Right ventricle myocardium superior (tissue), 1 donor: ENCODE measurements around the gene CCM2L. TPM values are rescaled to one million over a fixed set of nuclear protein-coding genes. Genes with fewer than 3 reads are reported as not detected.
A peak's percentile ranks its signal among the peaks of the same experiment; 100 is the strongest.
"Not testable (repeated sequence)": the region's sequence is repeated elsewhere in the genome, so short reads cannot be mapped to it uniquely, and the experiment has no call there.

Experiments
- ATAC-seq: fragments of 200-7000 bp; cut with Tn5 transposase; one replicate; pipeline ENCODE4 v1.9.1; 2020; ENCODE audit warnings: mild to moderate bottlenecking; ENCODE audit not compliant: poor library complexity
- DNase-seq: peaks from one replicate; pipeline ENCODE4 v3.0.0-alpha.2; 2020
- intact Hi-C: fragments of 100-400 bp; cut with DNase I; formaldehyde crosslinking; loops from one replicate; pipeline ENCODE4 v1.11.2; 2022
- total RNA-seq: library from RNA; stranded (reverse); fragmentation: NEBNext Ultra II Directional; extraction: Animal tissue kit (Norgen Biotek cat#: 25700); gene quantifications from one replicate; pipeline ENCODE4 v1.2.1, GENCODE V29; 2021
- donor health status: DM: no; HTN: yes; CAD: no; lungs with severe emphysema.

Gene CCM2L
- total RNA-seq, 1 donor from 2014 or later: 8.5 TPM

DNA sequence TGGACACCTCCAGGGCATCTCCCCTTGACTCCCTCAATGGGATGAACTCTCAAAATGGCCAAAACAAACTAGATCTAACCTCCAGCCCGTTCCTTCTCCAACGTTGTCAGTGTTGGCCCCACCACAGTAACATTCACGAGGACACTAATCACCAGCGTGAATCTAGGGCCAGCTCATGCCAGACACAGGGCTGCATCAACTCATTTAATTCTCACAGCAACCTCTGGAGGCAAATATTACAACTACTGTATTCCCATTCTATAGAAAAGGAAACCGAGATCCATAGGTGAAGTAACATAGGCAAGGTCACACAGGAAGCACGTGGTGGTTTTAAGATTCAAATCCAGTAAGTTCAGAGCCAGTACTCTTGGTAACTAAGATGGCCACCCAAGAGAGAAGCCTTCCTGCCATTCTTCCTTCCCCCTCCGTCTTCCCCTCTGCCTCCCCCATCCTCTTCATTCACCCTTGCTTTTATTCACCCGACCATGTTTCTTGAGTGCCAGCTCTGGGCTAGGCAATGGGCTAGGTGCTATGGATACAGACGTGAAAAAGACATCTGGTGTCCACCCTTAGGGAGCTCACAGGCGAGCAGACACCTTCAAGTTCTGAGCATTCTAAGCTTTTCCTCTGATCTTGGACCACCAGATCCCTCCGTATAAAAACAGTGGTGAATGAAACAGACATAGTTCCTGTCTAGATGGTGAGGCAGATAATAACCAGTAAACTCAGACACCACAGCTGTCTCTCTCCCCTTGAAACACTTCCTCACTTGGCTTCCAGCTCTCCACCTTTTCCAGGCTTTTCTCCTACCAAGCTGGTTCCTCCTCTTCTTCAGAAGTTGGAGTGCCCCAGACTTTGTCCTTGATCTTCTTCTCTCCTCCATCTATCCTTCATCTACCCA lies 9.6 kb downstream of the CCM2L start:
- no peak for ATAC-seq
- DNase-seq: no peak
- intact Hi-C loops: no loop called here

DNA sequence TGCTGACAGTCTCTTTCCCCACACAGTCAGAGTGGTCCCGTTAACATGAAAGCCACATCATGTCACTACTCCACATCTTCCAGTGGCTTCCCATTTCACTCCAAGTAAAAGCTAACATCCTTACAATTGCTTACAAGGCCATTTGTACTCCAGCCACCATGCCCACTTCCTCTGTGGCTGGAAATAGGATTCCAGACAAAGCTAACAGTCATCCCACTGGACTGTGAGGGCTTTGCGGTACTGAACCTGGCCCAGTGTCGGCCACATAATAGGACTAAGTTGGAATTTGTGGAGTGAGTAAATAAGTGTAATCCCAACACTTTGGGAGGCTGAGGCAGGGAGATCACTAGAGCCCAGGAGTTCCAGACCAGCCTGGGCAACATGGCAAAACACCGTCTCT lies 10.9 kb downstream of the CCM2L start:
- ATAC-seq (no peak), DNase-seq (no peak)
- intact Hi-C loops: no loop called here

DNA sequence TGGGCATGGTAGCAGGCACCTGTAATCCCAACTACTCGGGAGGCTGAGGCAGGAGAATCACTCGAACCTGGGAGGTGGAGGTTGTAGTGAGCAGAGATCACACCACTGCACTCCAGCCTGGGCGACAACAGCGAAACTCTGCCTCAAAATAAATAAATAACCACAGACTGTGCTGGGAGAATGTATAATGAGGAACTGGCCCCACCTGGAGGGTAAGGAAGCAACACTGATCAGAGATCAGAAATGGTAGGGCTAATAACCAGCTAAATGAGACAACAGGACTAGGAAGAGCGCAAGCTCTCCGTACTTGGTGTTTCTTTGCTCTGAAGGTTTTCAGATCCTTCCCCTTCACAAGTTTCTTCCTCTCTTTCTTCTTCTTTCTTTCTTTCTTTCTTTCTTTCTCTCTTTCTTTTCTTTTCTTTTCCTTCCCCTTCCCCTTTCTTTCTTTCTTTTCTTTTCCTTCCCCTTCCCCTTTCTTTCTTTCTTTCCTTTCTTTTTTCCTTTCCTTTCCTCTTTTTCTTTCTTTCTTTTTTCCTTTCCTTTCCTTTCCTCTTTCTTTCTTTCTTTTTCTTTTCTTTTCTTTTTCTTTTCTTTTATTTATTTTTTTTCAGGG lies 14.6 kb downstream of the CCM2L start:
- intact Hi-C loops: no loop called here
- ATAC-seq: no peak
- no peak for DNase-seq

DNA sequence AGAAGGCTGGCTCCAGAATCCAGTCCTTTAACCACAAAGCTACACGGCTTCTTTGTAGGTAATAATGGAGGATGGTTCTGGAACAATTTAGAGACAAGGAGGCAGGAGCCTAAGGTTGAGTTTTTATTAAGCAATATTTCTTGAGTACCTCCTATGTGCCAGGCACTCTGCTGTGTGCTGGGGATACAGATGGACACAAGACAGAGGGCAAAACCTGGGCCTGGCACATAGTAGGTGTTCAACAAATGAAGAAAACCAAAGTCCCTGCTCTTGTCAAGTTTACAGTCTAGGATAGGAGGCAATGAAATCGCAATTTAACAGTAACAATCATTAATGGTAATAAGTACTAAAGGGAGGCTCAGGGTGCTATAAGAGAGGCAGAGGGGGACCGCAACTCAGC lies 17.4 kb downstream of the CCM2L start:
- intact Hi-C loops: no loop called here
- no peak for ATAC-seq
- DNase-seq: no peak

DNA sequence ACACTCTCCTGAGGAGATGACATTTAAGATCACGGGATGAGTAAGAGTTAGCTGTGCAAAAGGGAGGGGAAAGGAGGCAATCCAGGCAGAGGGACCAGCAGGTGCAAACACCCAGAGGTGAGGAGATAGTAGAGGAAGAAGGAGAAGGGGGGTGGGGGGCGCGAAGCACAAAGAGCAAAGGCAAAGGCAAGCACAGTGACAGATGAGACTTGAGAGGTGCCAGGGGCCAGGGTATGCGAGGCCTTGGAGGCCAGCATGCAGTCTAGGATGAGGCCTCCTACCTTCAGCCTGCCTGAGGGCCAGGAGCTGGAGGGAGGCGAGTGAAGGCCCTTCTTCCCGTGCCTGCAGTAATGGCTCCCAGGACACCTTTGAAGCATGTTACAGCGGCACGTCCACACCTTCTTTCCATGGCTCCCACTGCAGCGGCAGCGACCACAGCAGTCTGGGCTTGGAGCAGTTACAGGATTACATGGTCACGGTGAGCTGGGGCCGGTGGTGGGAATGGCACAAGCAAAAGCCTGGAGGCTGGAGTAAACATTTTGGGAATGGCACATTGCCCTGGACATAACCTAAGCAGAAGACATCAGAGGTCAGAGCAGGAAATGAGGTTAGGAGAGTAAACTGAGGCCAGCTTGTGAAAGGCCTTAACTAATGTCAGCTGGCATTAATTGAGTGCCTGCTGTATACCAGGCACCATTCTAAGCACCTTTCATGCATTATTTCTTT lies 18.6 kb downstream of the CCM2L start:
- intact Hi-C loops: no loop called here
- no peak for DNase-seq
- no peak for ATAC-seq

DNA sequence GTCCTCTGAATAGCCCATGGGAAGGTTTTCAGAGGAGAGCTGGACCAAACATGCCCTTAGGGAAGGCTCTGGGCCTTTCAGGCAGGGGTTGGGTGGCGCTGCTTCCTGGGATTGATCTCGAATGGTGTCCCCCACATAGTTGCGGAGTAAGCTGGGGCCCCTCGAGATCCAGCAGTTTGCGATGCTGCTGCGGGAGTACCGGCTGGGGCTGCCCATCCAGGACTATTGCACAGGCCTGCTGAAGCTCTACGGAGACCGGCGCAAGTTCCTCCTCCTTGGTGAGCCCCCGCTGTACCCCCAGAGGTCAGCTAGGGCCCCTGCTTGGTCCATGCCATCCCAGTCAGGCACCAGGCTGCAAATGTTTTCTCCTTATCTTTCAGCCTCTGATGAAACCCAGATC lies 19.3 kb downstream of the CCM2L start:
- no peak for ATAC-seq

DNA sequence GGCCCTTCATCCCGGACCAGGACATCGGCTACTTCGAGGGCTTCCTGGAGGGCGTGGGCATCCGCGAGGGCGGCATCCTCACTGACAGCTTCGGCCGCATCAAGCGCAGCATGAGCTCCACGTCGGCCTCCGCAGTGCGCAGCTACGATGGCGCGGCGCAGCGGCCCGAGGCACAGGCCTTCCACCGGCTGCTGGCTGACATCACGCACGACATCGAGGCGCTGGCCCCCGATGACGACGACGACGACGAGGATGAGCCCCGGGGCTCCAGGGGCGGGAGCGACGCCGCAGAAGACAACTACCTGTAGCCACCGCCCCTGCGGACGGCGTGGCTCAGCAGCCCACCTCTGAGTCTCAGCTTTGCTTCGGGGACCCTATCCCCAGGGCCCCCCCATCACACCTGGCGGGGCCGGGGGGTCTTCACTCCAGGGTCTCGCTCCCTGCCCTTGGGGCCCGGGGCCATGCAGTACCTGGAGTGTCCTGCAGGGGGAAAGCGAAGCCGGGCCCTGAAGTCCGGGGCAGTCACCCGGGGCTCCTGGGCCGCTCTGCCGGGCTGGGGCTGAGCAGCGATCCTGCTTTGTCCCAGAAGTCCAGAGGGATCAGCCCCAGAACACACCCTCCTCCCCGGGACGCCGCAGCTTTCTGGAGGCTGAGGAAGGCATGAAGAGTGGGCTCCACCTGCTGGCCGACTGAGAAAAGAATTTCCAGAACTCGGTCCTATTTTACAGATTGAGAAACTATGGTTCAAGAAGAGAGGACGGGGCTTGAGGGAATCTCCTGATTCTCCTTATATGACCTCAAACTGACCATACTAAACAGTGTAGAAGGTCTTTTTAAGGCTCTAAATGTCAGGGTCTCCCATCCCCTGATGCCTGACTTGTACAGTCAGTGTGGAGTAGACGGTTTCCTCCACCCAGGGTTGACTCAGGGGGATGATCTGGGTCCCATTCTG lies 21.0 kb downstream of the CCM2L start:
- peak; percentile 81 for ATAC-seq
- peak; percentile 86 for DNase-seq
- intact Hi-C loops: loop anchor here (5.0 to 10.0 kb wide), 3 partner anchors 79 to 206 kb away; partner anchors contain the start of gene PDRG1

More for the DNA sequence above, 19.3 kb downstream of the CCM2L start:
- no peak for DNase-seq
- intact Hi-C loops: no loop called here

DNA sequence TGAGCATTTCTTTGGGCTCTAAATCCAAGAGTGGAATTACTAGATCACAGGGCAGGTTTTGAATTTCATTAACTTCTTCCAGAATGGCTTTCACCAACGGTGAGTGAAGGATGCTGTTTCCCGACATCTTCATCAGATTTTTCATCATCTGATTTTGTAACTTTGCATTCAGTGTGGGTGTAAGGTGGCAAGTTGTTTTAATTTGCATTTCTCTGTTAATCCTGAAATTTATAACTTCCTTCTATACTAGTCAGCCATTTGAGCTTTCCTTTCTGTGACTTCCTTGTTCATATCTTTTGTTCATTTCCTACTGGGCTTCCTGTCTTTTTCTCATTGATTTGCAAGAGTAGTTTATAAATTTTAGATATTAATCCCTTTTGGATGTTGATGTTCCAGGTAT lies 23.1 kb downstream of the CCM2L start:
- DNase-seq (no peak), ATAC-seq (no peak)
- intact Hi-C loops: loop anchor here (5.0 to 10.0 kb wide), 3 partner anchors 81 to 209 kb away; partner anchors contain the start of gene PDRG1

DNA sequence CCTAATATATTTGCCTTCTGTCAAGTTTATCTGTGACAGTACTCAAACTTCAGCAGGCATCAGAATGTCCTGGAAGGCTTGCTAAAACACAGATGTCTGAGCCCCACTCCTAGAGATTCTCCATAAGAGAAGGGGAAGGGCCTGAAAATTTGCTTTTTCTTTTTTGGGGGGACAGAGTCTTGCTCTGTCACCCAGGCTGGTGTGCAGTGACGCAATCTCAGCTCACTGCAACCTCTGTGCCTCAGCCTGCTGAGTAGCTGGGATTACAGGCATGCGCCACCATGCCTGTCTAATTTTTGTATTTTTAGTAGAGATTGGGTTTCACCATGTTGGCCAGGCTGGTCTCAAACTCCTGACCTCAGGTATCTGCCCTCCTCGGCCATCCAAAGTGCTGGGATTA lies 23.5 kb downstream of the CCM2L start:
- DNase-seq, ATAC-seq: not testable (repeated sequence)
- intact Hi-C loops: loop anchor here (5.0 to 10.0 kb wide), 3 partner anchors 81 to 209 kb away; partner anchors contain the start of gene PDRG1

DNA sequence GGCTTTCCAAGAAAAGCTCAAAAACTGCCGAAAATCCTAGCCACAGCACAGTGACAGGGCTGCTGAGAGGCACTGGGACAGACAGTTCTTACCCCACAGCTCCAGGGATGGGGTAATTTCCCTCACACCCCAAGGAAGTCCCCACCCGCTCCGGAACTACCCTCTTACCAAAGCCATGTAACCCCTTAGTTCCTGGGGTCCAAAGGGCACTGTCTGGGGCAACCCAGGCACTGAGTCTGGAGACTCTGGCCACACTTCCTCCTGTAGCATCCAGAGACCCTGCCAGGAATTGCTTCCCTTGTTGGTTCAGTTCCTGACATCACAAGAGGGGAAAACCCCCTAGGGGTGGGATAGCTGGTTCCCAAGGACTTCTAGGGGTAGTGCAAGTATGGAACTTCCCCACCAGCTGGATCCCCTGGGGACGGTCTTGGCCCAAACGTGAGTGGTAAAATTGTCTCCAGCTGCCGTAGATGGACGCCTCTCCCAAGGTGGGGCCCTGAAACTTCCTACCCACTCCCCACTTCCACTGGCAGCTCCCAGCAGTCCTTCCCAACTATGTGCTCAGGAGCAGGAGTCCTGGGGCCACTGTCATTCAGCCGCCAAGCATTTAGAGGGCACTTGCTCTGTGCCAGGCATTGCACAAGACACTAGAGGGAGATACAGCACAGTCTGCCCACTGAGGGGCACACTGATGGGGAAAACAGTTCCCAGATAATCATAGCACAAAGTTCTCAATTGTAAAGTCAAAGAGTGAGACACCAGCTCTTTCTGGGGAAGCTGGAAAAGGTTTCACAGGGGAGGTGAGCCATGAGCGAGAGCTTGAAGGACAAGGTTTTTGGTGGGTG lies 24.6 kb downstream of the CCM2L start:
- intact Hi-C loops: loop anchor here (5.0 to 10.0 kb wide), 3 partner anchors 83 to 210 kb away; partner anchors contain the start of gene PDRG1
- no peak for DNase-seq
- peak; percentile 61 for ATAC-seq

DNA sequence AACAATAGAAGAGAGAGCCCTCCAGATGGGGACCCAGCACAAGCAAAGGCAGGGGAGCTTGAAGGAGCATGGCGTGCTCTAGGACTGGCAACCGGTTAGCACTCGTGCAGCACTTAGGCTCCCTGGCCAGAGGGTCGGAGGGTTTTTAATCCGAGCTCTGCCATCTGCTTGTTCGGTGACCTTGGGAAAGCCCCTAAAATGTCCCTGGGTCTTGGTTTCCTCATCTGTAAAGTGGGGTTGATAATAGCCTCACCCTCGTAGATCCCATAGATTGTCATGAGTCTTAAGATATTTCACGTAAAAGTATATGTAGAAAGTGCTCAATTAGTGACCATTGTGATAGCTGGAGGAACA lies 25.2 kb downstream of the CCM2L start:
- DNase-seq (no peak), ATAC-seq (no peak)
- intact Hi-C loops: loop anchor here (10.0 kb wide), 2 partner anchors 181 to 211 kb away; no protein-coding TSS in a partner anchor

DNA sequence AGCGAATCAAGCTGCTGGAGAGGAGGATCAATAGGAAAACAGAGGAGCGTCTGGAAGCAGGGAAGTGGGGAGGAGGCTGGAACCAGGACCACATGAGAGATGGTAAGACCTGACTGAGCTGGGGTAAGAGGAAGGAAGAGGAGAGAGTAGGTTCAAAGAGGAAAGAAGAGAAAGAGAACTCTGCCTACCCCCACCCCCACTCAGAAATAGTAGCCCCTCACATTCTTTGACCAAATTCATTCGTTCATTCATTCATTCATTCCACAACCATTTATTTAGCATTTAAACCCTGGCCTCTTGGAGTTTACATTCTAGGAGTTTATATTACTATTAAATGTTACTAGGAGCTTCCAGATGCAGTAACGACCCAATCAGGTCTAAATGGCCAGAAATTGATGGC lies 26.0 kb downstream of the CCM2L start:
- no peak for DNase-seq
- intact Hi-C loops: loop anchor here (10.0 kb wide), 2 partner anchors 181 to 211 kb away; no protein-coding TSS in a partner anchor
- no peak for ATAC-seq

DNA sequence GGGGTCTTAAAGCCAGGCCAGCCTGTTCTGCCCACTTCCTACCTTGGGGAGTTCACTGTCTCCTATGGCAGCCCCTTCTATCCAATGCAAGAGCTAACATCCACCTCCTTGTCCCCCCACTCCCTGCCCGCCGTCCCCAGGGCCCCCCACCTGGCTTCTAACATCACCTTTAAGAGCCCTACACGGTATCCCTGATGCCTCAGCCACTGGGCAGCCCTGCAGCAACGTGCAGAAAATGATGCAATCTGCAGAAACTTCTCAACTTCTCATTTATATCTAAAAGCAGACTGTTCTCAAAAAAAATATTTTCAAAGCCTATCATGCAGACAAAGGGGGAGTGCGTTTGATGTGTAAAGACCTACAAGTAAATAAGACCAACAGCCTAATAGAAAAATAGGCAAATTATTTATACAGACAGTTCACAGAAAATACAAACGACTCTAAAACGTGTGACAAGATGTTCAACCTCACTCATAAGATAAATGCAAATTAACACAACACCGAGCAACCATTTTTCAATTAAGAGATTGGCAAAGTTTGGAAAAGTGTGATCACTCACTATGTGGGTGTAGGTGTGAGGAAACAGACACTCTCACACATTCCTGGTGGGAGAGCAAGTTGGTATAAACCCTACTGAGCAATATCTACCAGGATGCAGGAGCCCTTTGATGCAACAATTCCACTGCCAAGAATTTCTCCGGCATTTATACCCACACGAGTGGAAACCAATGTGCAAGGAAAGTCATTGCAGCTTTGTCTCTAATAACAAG lies 26.7 kb downstream of the CCM2L start:
- ATAC-seq: no peak
- DNase-seq: no peak
- intact Hi-C loops: loop anchor here (10.0 kb wide), 2 partner anchors 182 to 212 kb away; no protein-coding TSS in a partner anchor

DNA sequence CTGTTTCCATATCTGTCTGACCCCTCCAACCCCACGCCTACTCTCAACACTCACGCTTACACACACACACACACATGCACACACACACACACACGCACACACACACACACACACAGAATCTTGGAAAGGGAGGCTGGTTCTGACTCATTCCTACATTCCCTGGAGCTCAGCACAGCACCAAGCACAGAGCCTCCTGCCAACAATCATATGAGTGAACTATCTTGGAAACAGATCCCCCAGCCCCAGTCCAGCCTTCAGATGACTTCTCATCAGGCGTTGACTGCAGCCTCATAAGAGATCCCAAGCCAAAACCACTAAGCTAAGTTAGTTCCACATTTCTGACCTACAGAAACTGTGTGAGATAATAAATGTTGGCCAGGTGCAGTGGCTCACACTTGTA lies 27.7 kb downstream of the CCM2L start:
- ATAC-seq: no peak

DNA sequence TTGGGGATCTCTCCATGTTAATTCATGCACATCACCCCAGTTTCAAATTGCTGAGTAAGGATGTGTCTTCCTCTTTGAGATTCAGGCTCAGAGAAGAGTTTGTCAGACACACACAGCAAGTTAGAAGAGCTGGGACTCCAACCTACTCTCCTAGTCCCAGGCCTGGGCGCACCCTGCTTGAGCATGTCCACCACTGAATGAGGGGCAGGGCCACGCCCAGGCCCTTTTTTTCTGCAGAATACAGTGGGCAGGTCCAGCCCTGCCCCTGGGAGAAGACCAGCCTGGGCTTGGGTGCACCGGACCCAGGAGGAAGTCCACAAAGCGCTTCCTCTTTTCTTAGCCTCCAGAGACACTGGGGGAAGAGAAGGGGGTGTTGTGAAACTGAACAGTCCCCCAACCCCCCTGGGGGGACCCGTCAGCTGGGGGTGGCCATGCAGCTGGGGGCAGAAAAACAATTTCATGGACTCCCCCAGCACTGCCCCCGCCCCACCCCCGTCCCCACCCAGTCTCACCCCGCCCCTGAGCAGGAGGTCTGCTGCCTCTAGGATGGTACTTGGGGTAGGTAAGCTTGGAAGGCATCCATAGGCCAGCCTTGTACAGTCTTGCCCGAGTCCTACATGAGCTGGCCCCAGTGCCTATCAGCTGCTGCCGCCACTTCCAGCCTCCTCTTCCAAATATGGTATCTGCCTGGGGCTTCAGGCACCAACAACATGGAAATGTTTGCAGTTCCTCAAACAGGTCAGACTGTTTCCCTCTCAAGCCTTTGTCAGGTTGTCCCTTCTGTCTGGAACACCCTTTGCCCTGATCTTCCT lies 30.1 kb downstream of the CCM2L start:
- DNase-seq: peak; percentile 76
- intact Hi-C loops: no loop called here
- peak; percentile 86 for ATAC-seq

More for the DNA sequence above, 27.7 kb downstream of the CCM2L start:
- intact Hi-C loops: loop anchor here (10.0 kb wide), 2 partner anchors 183 to 213 kb away; no protein-coding TSS in a partner anchor
- no peak for DNase-seq

DNA sequence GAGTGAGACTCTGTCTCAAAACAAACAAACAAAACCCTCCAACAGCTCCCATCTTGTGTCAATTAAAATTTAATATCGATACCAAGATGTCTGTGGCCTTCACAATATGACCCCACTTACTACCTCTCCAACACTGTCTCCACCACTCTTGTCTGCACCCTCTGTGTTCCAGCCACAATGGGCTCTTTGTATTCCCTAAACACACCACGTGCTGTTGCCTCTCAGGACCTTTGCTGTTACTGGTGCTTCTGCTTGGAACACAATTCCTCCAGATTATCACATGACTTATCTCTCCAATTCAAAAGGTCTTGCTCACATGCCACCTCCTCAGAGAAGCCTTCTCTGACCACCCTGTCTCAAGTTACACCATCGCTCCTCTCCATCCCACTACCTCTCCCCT lies 35.8 kb downstream of the CCM2L start:
- no peak for DNase-seq
- no peak for ATAC-seq
- intact Hi-C loops: no loop called here
